GM08714 (cell line): ENCODE results near the gene COX7A2L.
"Not testable (repeated sequence)": the region's sequence is repeated elsewhere in the genome, so short reads cannot be mapped to it uniquely, and the experiment has no call there.

ENCODE experiments used
- H3K4me3 ChIP-seq: fragments of 200-500 bp; sonication (Bioruptor generic); 2 replicates; pipeline ENCODE4 v1.5.1; 2014; ENCODE audit warnings: mild to moderate bottlenecking, low read length, inconsistent platforms
- ZNF274 ChIP-seq: IDR thresholded peaks from 2 replicates; pipeline ENCODE4 v1.6.1; 2012; ENCODE audit warnings: mild to moderate bottlenecking, low read depth, low read length

Gene COX7A2L

DNA sequence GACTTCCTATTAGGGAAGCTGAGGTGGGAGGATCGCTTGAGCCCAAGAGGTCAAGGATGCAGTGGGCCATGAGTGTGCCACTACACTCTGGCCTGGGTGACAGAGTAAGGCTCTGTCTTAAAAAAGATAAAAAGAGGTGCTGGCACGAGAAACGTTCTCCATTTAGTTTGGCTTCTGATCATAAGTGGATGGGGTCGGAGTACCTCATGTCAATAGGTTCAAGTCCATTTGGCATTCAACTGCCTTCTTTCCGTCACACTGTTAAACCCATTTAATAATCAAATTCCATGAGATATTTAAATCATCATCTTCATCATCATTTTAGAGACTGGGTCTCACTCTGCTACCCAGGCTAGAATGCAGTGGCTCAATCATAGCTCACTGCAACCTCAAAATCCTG lies 9.2 kb downstream of the COX7A2L start:
- no peak overlapping the region for H3K4me3 ChIP-seq
- no peak for TF ChIP-seq ZNF274

DNA sequence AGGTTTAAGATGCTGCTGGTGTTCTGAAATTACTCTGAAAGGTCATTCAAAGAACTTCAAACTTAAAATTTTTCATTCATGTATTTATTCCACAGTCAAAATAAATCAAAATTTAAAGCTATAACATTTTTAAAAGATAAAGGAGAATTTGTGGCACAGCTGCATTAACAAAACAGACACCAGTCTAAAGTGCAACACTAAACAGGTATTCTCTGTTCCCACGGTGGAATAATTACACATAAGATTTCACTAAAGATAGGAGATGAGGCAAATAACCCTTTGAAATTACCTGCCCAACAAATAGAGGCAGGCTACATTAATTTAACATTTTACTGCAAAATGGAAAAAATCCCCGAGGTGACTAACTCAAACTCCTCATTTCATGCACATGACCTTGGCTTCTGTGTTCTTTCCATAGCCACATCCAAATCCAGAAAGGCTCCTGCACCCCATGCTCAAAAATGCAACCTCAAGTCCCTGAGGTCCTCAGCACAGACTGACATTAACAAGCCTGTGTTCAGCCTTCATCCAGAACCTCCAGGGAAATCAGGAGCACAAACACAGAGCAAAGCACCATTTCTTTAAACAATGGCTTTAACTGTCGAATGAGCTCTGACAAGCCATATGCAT lies 10.5 kb downstream of the COX7A2L start:
- no peak for TF ChIP-seq ZNF274

DNA sequence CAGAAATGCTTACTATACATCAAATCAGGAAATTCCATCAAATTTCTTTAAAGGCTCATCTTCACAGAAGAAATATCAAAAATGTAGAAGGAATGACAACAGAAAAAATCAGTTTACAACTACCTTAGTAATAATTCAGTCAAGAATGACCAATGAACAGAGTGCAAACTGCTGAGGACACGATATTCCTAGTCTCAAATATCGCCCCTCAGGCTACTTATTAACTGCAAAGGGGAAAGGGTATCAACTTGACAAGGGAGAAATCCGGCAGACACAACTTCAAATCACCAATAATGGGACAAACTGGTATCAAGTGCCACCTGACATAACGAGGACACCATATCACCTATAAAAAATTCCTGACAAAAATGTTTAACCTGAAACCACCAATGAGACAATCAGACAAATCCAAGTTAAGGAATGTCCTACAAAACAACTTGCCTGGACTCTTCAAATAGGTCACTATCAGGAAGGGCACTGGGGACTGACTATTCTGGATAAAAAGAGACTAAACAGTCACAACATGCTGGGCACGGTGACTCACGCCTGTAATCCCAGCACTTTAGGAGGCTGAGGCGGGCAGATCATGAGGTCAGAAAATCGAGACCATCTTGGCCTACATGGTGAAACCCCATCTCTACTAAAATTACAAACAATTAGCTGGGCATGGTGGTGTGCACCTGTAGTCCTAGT lies 12.8 kb downstream of the COX7A2L start:
- no peak for TF ChIP-seq ZNF274
- H3K4me3 ChIP-seq: no peak overlapping the region

More for the DNA sequence above, 10.5 kb downstream of the COX7A2L start:
- H3K4me3 ChIP-seq: no peak overlapping the region

- H3K4me3 ChIP-seq: not testable (repeated sequence)
These were observed 13.5 kb downstream of the COX7A2L start for GRCh38 chr2:42347518-42347917.

DNA sequence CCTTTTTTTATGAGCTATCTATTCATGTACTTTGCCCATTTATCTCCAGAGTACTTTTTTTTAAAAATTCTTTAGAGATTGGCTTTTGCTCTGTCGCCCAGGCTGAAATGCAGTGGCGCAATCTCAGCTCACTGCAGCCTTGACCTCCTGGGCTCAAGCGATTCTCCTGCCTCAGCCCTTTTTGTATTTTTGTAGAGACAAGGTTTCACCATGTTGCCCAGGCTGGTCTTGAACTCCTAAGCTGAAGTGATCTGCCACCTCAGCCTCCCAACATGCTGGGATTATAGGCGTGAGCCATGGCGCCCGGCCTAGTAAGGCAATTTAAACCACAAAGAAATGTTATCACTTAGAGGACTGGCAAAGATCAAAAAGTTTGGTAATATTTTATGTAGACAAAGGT lies 14.2 kb downstream of the COX7A2L start:
- not testable (repeated sequence) for H3K4me3 ChIP-seq

DNA sequence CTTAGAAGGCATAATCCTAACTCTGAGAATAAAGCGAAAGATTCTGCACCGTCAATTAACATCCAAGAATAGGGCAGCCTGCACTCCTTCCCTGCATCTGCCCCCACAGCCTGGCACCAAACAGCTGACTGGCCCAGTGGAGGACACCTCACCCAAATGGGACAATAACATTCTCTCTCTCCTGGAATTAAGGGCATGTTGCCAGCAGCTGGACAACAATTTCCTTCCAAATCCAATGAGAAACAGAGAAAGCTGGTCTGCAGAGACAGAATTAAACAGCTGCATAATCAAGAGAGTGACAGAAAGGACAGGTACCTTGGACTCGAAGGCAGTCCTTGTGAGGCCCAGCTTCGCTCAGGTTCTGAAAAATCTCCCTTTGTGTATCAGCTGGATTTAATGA lies 15.0 kb downstream of the COX7A2L start:
- H3K4me3 ChIP-seq: no peak overlapping the region
- no peak for TF ChIP-seq ZNF274

DNA sequence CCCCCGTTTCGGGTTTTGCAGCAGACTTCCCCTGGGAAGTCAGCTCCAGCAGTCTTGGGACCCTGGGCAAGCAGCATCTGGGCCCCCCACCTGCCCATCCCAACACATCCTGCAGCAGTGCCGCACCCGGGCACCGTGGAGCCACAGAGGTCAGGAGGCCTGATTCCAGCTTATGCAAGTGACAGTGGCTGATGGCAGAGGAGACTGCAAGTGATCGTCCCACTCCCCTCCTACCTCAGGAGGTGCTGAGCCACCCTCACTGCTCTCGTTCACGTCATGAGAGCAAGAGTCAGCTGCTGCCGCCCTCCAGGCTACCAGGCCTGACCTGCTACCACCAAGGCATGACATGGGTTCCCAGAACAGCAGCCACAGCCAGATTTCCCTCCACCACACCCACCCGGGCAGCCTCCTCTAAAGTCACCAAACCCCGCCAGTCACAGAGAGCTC lies 18.2 kb downstream of the COX7A2L start:
- no peak for TF ChIP-seq ZNF274
- H3K4me3 ChIP-seq: no peak overlapping the region

- H3K4me3 ChIP-seq: no peak overlapping the region
- no peak for TF ChIP-seq ZNF274
These were observed 18.8 kb downstream of the COX7A2L start for GRCh38 chr2:42342061-42342794.

- H3K4me3 ChIP-seq: no peak overlapping the region
- TF ChIP-seq ZNF274: no peak
These were observed 19.9 kb downstream of the COX7A2L start for GRCh38 chr2:42340938-42341636.

- no peak for TF ChIP-seq ZNF274
- no peak overlapping the region for H3K4me3 ChIP-seq
These were observed 20.7 kb downstream of the COX7A2L start for GRCh38 chr2:42340045-42340937.

- no peak overlapping the region for H3K4me3 ChIP-seq
- TF ChIP-seq ZNF274: no peak
These were observed 21.7 kb downstream of the COX7A2L start for GRCh38 chr2:42339191-42339912.

GRCh38 chr2:42338567-42339190 lies 22.3 kb downstream of the COX7A2L start:
- no peak overlapping the region for H3K4me3 ChIP-seq
- TF ChIP-seq ZNF274: no peak
